GM21367 (cell line): ENCODE results near the gene LRRC27.

Experiments
- ATAC-seq: cut with Tn5 transposase; IDR thresholded peaks from one replicate; pipeline ENCODE4 v1.9.1; 2021; ENCODE audit not compliant: unreplicated experiment

Gene LRRC27

GRCh38 chr10:132387764-132388210 lies 55.8 kb downstream of the LRRC27 start:
- no peak for ATAC-seq

GRCh38 chr10:132388891-132389432 lies 57.0 kb downstream of the LRRC27 start:
- ATAC-seq, result no peak

GRCh38 chr10:132389433-132390169 lies 57.6 kb downstream of the LRRC27 start:
- no peak for ATAC-seq

GRCh38 chr10:132390170-132390920 lies 58.4 kb downstream of the LRRC27 start:
- ATAC-seq, result no peak

GRCh38 chr10:132390921-132391675 lies 59.1 kb downstream of the LRRC27 start:
- no peak for ATAC-seq

- ATAC-seq, result no peak
Observed at GRCh38 chr10:132391676-132392020, 59.7 kb downstream of the LRRC27 start.

- ATAC-seq, result no peak
Observed at GRCh38 chr10:132392184-132392800, 60.3 kb downstream of the LRRC27 start.

- ATAC-seq, result no peak
Observed at GRCh38 chr10:132392811-132393694, 61.1 kb downstream of the LRRC27 start.

GRCh38 chr10:132393695-132394181 lies 61.7 kb downstream of the LRRC27 start:
- no peak for ATAC-seq

GRCh38 chr10:132394201-132394811 lies 62.3 kb downstream of the LRRC27 start:
- ATAC-seq, result no peak

- ATAC-seq, result no peak
Observed at GRCh38 chr10:132394936-132395703, 63.1 kb downstream of the LRRC27 start.

GRCh38 chr10:132395704-132396493 lies 63.9 kb downstream of the LRRC27 start:
- peak; percentile 3 for ATAC-seq

- ATAC-seq, result peak; percentile 36
Observed at GRCh38 chr10:132396494-132397035, 64.6 kb downstream of the LRRC27 start.

GRCh38 chr10:132397036-132397541 lies 65.1 kb downstream of the LRRC27 start, which contains the start of gene PWWP2B:
Gene PWWP2B, plus strand, starts transcription at chr10:132397200. Its CDS starts 27 bp downstream, at chr10:132397227.
- ATAC-seq, result peak; percentile 35

- no peak for ATAC-seq
Observed at GRCh38 chr10:132397671-132398565, 65.9 kb downstream of the LRRC27 start.

- no peak for ATAC-seq
Observed at GRCh38 chr10:132398566-132398991, 66.6 kb downstream of the LRRC27 start.
